ENCODE results near the gene LILRB2.

DNA sequence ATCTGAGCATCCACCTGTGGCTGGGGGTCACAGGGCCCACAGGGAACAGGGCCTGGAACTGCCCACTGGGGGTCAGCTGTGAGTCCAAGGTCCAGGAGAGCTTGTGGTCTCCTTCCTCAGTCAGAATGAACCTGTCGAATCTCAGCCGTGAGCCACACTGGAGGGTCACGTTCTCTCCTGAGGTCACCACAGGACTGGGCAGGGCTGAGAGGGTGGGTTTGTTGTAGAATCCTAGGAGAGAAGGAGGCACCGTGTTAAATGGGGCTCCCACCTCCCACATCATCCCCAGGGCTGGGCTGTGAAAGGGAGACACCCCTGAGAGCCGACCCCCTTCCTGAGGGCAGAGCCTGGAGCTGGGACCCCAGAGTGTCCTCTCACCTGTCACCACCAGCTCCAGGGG is 30.6 kb upstream of the LILRB2 start:
- no peak for TF ChIP-seq CTCF (IDR thresholded peaks at IDR 0.05)
- TF ChIP-seq POLR2A (IDR thresholded peaks at IDR 0.05), result no peak
